ENCODE results near the gene PRSS2. TPM values are rescaled to one million over a fixed set of nuclear protein-coding genes. Genes with fewer than 3 reads are reported as not detected.
"Not testable (repeated sequence)": the region's sequence is repeated elsewhere in the genome, so short reads cannot be mapped to it uniquely, and the experiment has no call there.

Gene PRSS2
- total and polyA plus RNA-seq, 2 donors (not counting 3 experiments of a cell fraction or from before 2014, with no cell fraction given) = 0.25 TPM; not detected in 1

- DNase-seq (ENCODE audit: low read depth, low spot score) (peak; percentile 93), FAIRE-seq (peak; percentile 87)
- Histone ChIP-seq H3K4me1 (ENCODE audit: control insufficient read depth, extremely low read depth, insufficient read depth, low read length) (peaks cover 13% of the 10 kb centered on the region), H4K20me1 (replicated peaks; ENCODE audit: control insufficient read depth, extremely low read depth, insufficient read depth, low read length) (no peaks in the 10 kb centered on the region), H3K9me3 (replicated peaks; ENCODE audit: control insufficient read depth, insufficient read depth, low read length) (no peaks in the 10 kb centered on the region), H2AFZ (ENCODE audit: low read depth, low read length) (peak overlapping the region; percentile 40), H3K9ac (replicated peaks; ENCODE audit: extremely low read depth, insufficient read depth, low read length) (peak overlapping the region; percentile 50), H3K4me3 (replicated peaks in 1 of 3; ENCODE audit: insufficient read depth in 1 of 3, low read depth in 1 of 3, low read length in 3 of 3) (no peak overlapping the region), H3K36me3 (ENCODE audit: control insufficient read depth in 2 of 2, extremely low read depth in 1 of 2, insufficient read depth in 2 of 2, low read length in 2 of 2) (no peaks in the 10 kb centered on the region), H3K27me3 (ENCODE audit: control insufficient read depth in 2 of 2, insufficient read depth in 2 of 2, low read length in 2 of 2) (peaks cover 2 to 4% of the 10 kb centered on the region in 2 experiments), H3K4me2 (ENCODE audit: insufficient read depth, low read length) (peak overlapping the region; percentile 37), H3K9me1 (replicated peaks; ENCODE audit: control insufficient read depth, extremely low read depth, insufficient read depth, low read length) (no peaks in the 10 kb centered on the region), H3K79me2 (ENCODE audit: control insufficient read depth, insufficient read depth, low read length) (no peaks in the 10 kb centered on the region), H3K27ac (ENCODE audit: insufficient read depth, low read depth, low read length) (peak overlapping the region; percentile 56)
- dilution Hi-C loops (cut with MboI; ENCODE audit: extremely low pct_ligation_motif_present, low sequenced_read_pairs) (no loop called here), intact Hi-C loops (cut with micrococcal nuclease) (loop anchor here (1.0 to 2.0 kb wide), 3 partner anchors 22 to 62 kb away; no protein-coding TSS in a partner anchor)
- POLR2A ChIA-PET = interaction anchor here (1.1 kb wide), 1 partner anchor 31 kb away, joined by 3 read pairs; no protein-coding TSS in a partner anchor
- TF ChIP-seq GATA2 (IDR thresholded peaks at IDR 0.05; ENCODE audit: insufficient read depth, insufficient read length, low read depth, low read length) = peak; percentile 82
- TF ChIP-seq, protein P1, sequence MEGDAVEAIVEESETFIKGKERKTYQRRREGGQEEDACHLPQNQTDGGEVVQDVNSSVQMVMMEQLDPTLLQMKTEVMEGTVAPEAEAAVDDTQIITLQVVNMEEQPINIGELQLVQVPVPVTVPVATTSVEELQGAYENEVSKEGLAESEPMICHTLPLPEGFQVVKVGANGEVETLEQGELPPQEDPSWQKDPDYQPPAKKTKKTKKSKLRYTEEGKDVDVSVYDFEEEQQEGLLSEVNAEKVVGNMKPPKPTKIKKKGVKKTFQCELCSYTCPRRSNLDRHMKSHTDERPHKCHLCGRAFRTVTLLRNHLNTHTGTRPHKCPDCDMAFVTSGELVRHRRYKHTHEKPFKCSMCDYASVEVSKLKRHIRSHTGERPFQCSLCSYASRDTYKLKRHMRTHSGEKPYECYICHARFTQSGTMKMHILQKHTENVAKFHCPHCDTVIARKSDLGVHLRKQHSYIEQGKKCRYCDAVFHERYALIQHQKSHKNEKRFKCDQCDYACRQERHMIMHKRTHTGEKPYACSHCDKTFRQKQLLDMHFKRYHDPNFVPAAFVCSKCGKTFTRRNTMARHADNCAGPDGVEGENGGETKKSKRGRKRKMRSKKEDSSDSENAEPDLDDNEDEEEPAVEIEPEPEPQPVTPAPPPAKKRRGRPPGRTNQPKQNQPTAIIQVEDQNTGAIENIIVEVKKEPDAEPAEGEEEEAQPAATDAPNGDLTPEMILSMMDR (IDR thresholded peaks at IDR 0.05; ENCODE audit: extremely low read depth in 1 of 2, insufficient read depth in 1 of 2, low read depth in 1 of 2, low read length in 2 of 2) = no peak
- peak; percentile 42 for TF ChIP-seq POLR2AphosphoS5 (IDR thresholded peaks at IDR 0.05; ENCODE audit: insufficient read depth, low read depth, low read length)
- peak; percentile 87 for TF ChIP-seq FOS (IDR thresholded peaks at IDR 0.05; ENCODE audit: borderline replicate concordance, insufficient read depth, low read length)
- TF ChIP-seq POLR2A (IDR thresholded peaks at IDR 0.05; ENCODE audit: low read depth, low read length) = peak; percentile 30
- TF ChIP-seq JUN (IDR thresholded peaks at IDR 0.05; ENCODE audit: borderline replicate concordance, insufficient read depth, insufficient read length, low read depth) = peak; percentile 67
- TF ChIP-seq MYC (IDR thresholded peaks at IDR 0.05; ENCODE audit: low read depth, low read length) = no peak
- CTCF ChIA-PET = interaction anchor here (0.7 to 1.9 kb wide), 5 partner anchors 32 to 242 kb away, joined by 3 to 17 read pairs (median 5); no protein-coding TSS in a partner anchor
- BruUV-seq (replicated peaks) = no TSS peak
Observed at GRCh38 chr7:142776206-142776844, 5.6 kb downstream of the PRSS2 start.

DNA sequence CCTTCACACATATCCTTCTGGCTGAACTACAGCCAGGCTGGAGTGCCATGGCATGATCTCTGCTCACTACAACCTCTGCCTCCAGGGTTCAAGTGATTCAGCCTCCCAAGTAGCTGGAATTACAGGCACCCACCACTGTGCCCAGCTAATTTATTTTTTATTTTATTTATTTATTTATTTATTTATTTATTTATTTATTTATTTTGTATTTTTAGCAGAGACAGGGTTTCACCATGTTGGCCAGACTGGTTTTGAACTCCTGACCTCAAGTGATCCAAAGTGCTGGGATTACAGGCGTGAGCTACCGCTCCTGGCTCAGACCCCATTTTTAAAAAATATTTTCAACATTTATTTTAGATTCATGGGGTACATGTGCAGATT lies 6.1 kb downstream of the PRSS2 start:
- H3K9ac ChIP-seq (replicated peaks; ENCODE audit: extremely low read depth, insufficient read depth, low read length); H3K27me3 ChIP-seq (ENCODE audit: control insufficient read depth in 2 of 2, insufficient read depth in 2 of 2, low read length in 2 of 2); FAIRE-seq; DNase-seq (ENCODE audit: low read depth, low spot score); dilution Hi-C loops (cut with MboI; ENCODE audit: extremely low pct_ligation_motif_present, low sequenced_read_pairs); H3K9me1 ChIP-seq (replicated peaks; ENCODE audit: control insufficient read depth, extremely low read depth, insufficient read depth, low read length); H4K20me1 ChIP-seq (replicated peaks; ENCODE audit: control insufficient read depth, extremely low read depth, insufficient read depth, low read length); H3K4me2 ChIP-seq (ENCODE audit: insufficient read depth, low read length); H3K4me3 ChIP-seq (replicated peaks in 1 of 3; ENCODE audit: insufficient read depth in 1 of 3, low read depth in 1 of 3, low read length in 3 of 3); BruUV-seq (replicated peaks); H3K79me2 ChIP-seq (ENCODE audit: control insufficient read depth, insufficient read depth, low read length); H3K36me3 ChIP-seq (ENCODE audit: control insufficient read depth in 2 of 2, extremely low read depth in 1 of 2, insufficient read depth in 2 of 2, low read length in 2 of 2); H3K9me3 ChIP-seq (replicated peaks; ENCODE audit: control insufficient read depth, insufficient read depth, low read length): not testable (repeated sequence)
- POLR2A ChIA-PET = interaction anchor here (1.1 kb wide), 1 partner anchor 31 kb away, joined by 3 read pairs; no protein-coding TSS in a partner anchor
- peak overlapping the region; percentile 40 for H2AFZ ChIP-seq (ENCODE audit: low read depth, low read length)
- peak overlapping the region; percentile 56 for H3K27ac ChIP-seq (ENCODE audit: insufficient read depth, low read depth, low read length)
- H3K4me1 ChIP-seq (ENCODE audit: control insufficient read depth, extremely low read depth, insufficient read depth, low read length) = peaks cover 13% of the 10 kb centered on the region
- intact Hi-C loops (cut with micrococcal nuclease) = loop anchor here (1.0 to 2.0 kb wide), 3 partner anchors 22 to 63 kb away; no protein-coding TSS in a partner anchor
- CTCF ChIA-PET = interaction anchor here (0.9 to 1.9 kb wide), 4 partner anchors 31 to 173 kb away, joined by 3 to 17 read pairs (median 6); no protein-coding TSS in a partner anchor
